Cardiac septum (tissue), 1 donor: ENCODE results near the gene ASIC2. TPM values are rescaled to one million over a fixed set of nuclear protein-coding genes. Genes with fewer than 3 reads are reported as not detected.
"Not testable (repeated sequence)": the region's sequence is repeated elsewhere in the genome, so short reads cannot be mapped to it uniquely, and the experiment has no call there.

Experiments used
- DNase-seq: peaks from one replicate; pipeline ENCODE4 v3.0.0-alpha.2; 2020; ENCODE audit warnings: low spot score
- intact Hi-C: fragments of 100-400 bp; cut with DNase I; formaldehyde crosslinking; loops from one replicate; pipeline ENCODE4 v1.14.0; 2022
- total RNA-seq: library from RNA; stranded (reverse); fragmentation: NEBNext Ultra II Directional; extraction: Animal tissue kit (Norgen Biotek cat#: 25700); gene quantifications from one replicate; pipeline ENCODE4 v1.2.1, GENCODE V29; 2021
- donor health status: DM: no; HTN: no; CAD: no.

Gene ASIC2
- total RNA-seq, 1 donor from 2014 or later = not detected

- no peak for DNase-seq
- intact Hi-C loops = no loop called here
These were observed 275.7 kb downstream of the ASIC2 start for GRCh38 chr17:33017366-33017765.

GRCh38 chr17:33016920-33017319 is 276.2 kb downstream of the ASIC2 start:
- DNase-seq = no peak
- intact Hi-C loops = no loop called here

DNA sequence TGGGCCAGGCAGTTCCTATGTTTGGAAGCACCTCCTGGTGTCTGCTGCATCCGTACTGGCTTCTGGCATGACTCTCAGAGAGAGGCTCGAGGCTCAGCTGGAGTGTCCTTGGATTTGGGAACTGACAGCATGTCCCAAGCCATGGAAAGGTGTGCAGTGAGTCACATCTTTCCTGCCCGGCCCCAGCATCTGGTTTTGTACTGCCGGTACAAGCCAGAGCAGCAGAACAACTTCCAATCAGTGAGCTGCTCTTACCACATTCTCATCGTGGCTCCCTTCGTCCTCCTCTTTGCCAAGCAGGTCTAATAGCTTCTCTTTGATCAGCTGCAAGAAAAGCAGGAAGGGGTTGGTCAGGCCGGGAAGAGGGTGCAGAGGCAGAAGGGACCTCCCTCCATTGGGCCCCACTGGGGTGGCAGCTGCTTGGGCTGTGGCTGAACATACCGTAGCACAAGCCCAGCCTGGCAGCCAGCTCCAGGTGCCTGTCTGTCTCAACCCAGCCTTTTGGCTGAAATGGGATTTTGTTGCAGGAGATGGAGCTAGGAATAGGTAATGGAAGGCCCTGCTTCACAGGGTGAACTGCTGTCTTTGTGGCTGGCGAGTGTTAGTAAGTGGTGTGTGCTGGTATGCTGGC is 277.3 kb downstream of the ASIC2 start:
- DNase-seq = no peak
- intact Hi-C loops = no loop called here

- intact Hi-C loops = no loop called here
- DNase-seq = no peak
These were observed 278.3 kb downstream of the ASIC2 start for GRCh38 chr17:33014751-33015150.

DNA sequence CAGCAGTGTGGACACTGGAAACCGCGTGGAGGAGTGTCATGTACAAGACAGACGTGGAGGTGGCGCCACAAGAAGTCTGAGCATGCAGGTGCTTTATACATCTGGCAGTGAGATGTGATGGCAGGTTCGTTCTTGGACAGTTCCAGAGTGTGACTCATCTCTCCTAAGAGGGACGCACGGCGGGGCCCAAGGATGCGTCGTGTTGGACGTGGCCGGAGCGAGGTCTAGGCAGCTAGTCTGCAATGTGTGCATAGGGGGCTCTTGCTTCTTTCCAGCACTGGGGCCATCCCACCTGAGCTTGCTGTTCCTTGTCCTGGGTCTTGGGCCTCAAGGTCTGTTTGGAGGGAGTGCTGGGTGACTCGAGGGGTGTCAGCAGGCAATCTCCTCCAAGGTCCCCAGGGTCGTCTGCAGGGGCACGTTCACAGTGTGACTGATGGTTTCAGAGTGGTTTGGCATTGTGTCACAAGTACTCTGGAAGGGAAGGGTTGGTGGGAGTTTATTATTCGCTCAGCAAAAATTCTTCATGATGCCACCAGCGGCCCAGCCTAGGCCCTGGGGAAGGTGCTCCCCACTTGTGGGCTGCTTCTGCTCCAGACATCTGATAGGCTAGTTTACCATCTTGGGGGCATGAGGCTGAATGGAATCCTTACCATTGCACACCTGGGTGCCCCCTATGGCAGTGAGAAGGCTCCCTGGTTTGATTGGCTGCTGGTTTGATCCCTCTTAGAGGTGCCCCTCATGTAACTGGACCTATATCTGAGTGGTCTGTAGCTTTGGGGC is 279.3 kb downstream of the ASIC2 start:
- intact Hi-C loops = no loop called here
- DNase-seq = no peak

GRCh38 chr17:33012522-33013033 is 280.5 kb downstream of the ASIC2 start:
- DNase-seq = no peak
- intact Hi-C loops = no loop called here

- intact Hi-C loops = no loop called here
- DNase-seq = no peak
These were observed 283.5 kb downstream of the ASIC2 start for GRCh38 chr17:33009636-33010035.

DNA sequence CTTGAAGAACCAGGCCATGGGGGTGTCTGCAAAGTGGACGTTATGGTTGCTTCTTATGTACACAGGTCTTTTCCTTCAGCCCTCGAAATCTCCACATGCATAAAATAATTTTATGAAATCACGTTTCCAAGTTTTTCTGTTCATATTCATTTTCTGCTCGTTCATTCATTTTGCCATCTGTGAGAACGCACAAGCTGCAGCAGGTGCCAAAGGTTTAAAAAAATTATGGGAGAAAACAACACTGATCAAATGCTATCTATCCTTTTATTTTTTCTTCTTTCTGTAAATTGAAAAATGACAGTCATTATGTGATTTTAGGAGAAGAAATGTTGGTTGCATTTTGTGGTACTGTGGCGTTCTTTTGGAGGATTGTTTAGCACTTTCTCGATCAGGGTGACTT is 285.9 kb downstream of the ASIC2 start:
- DNase-seq = no peak
- intact Hi-C loops = no loop called here

GRCh38 chr17:33002246-33002645 is 290.8 kb downstream of the ASIC2 start:
- DNase-seq = no peak
- intact Hi-C loops = no loop called here

GRCh38 chr17:32998887-32999228 is 294.2 kb downstream of the ASIC2 start:
- intact Hi-C loops = no loop called here
- no peak for DNase-seq

GRCh38 chr17:32998111-32998886 is 294.8 kb downstream of the ASIC2 start:
- DNase-seq = peak; percentile 83
- intact Hi-C loops = no loop called here

DNA sequence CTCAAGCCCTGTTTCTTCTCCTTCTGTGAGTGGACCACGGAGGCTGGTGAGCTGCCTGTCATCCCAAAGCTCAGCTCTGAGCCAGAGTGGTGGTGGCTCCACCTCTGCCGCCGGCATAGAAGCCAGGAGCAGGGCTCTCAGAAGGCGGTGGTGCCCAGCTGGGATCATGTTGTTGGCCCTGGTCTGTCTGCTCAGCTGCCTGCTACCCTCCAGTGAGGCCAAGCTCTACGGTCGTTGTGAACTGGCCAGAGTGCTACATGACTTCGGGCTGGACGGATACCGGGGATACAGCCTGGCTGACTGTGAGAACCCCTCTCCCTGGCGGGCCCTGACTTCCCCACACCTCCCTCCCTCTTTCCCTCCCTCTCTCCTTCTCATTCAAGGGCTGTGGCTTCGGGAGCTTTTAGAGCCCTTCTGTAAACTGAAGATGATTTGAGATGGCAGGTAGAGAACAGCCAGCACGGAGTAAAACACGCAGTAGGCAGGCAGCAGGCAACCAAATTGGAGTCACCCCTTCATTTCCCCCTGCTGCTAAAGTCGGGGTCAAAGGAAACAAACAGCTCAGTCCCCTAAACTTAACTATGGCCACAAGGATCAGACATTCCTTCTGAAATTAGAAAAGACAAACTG is 297.6 kb downstream of the ASIC2 start:
- intact Hi-C loops = no loop called here
- DNase-seq = peak; percentile 70

GRCh38 chr17:32993977-32994376 is 299.1 kb downstream of the ASIC2 start:
- intact Hi-C loops = no loop called here
- peak; percentile 55 for DNase-seq

- intact Hi-C loops = no loop called here
These were observed 300.6 kb downstream of the ASIC2 start for GRCh38 chr17:32992321-32993033.

DNA sequence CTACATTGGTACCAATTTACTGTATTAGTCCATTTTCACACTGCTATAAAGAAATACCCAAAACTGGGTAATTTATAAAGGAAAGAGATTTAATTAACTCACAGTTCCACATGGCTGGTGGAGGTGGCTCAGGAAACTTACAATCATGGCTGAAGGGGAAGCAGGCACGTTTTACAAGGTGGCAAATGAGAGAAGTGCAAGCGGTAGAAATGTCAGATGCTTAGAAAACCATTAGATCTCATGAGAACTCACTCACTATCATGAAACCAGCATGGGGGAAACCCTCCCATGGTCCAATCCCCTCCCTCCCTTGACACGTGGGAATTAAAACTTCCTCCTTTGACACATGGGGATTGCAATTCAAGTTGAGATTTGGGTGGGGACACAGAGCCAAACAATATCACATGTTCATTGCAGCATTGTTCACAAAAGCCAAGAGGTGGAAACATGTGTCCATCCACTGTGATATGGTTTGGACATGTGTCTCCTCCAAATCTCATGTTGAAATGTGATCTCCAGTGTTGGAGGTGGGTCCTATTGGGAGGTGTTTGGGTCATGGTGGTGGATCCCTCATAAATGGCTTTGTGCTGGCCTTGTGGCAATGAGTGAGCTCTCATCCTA is 304.5 kb downstream of the ASIC2 start:
- DNase-seq = no peak
- intact Hi-C loops = no loop called here

More at GRCh38 chr17:32992321-32993033, 300.6 kb downstream of the ASIC2 start:
- no peak for DNase-seq

DNA sequence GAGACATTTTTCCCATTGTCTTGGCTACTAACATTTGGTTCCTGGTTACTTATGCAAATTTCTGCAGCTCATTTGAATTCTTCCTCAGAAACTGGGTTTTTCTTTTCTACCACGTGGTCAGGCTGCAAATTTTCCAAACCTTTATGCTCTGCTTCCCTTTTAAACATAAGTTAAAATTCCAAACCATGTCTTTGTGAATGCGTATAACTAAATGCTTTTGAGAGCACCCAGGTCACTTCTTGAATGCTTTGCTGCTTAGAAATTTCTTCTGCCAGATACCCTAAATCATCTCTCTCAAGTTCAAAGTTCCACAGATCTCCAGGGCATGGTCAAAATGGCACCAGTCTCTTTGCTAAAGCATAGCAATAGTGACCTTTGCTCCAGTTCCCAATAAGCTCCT is 305.2 kb downstream of the ASIC2 start:
- intact Hi-C loops, DNase-seq: not testable (repeated sequence)

DNA sequence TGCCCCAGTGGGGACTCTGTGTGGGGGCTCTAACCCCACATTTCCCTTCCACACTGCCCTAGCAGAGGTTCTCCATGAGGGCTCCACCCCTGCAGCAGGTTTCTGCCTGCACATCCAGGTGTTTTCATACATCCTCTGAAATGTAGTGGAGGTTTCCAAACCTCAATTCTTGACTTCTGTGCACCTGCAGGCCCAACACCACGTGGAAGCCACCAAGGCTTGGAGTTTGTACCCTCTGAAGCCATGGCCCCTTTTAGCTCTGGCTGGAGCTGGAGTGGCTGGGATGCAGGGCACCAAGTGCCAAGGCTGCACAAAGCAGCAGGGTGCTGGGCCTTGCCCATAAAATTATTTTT is 305.7 kb downstream of the ASIC2 start:
- intact Hi-C loops, DNase-seq: not testable (repeated sequence)

DNA sequence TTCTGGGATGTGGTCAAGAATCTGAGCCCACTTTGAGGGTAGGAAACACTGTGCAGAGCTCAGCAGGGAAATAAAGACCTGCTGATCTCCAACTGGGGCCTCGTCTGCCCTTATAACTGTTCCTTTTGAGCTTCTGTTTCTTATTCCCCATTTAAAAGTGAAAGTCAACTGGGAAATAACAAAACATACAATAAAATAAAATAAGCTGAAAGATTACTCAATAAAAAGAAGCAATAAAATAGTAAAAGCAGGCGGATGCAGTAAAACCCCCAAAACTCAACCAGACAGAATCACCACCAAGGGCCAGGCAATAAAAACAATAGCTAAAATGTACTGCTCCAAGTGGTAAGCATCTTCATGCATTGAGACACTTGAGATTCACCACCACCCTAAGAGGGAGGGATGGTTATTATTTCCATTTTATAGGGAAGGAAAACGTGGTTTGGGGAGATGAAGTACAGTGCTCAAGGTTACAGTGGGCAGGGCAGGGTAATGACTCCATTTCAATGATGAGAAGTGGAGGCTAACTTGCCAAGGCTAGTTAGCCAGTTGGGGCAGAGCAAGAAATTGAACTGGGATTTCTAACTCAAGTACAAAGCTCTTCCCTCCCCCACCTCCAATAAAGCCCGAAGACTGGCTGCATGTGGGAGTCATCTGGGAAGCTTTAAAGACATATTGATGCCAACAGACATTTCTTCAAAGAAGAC is 307.9 kb downstream of the ASIC2 start:
- no peak for DNase-seq

More for the DNA sequence above, 307.9 kb downstream of the ASIC2 start:
- intact Hi-C loops = no loop called here
